SU-DHL-6 (cell line): ENCODE data around the gene GRIN2A.

Source experiments
- CTCF ChIP-seq: fragments of 200-600 bp; sonication (generic); IDR thresholded peaks from one replicate; pipeline ENCODE4 v1.5.1; 2017; ENCODE audit warnings: antibody characterized with exemption, mild to moderate bottlenecking, low read length, moderate library complexity; ENCODE audit not compliant: insufficient read depth, poor library complexity, severe bottlenecking
- EZH2phosphoT487 ChIP-seq: fragments of 200-600 bp; sonication (generic), shearing (Covaris generic); conservative IDR thresholded peaks from 2 replicates; pipeline ENCODE4 v1.6.1; 2018; ENCODE audit warnings: mild to moderate bottlenecking, antibody characterized with exemption, low read length, moderate library complexity, mixed read lengths

DNA sequence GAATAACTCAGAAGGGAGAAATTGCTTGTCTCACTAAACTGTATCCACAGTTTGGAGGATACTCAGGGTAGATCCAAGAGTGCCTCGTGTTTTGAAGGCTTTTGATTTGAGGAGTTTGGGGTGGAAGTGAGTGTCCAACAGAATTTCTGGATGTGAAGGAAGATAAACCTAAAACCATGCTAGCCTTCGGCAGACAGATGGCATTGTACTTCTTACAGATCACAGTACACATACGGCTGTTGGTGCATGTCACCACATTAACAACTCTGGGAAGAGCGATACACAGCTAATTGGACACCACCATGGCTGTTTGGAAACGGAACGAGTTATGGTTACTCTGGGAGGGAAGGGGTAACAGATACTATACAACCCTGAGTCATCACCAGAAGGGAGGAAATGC lies 420.4 kb downstream of the GRIN2A start:
- no peak for TF ChIP-seq CTCF
- TF ChIP-seq EZH2phosphoT487: no peak
